ENCODE results near the gene SPAG17.

The SPAG17 gene

DNA sequence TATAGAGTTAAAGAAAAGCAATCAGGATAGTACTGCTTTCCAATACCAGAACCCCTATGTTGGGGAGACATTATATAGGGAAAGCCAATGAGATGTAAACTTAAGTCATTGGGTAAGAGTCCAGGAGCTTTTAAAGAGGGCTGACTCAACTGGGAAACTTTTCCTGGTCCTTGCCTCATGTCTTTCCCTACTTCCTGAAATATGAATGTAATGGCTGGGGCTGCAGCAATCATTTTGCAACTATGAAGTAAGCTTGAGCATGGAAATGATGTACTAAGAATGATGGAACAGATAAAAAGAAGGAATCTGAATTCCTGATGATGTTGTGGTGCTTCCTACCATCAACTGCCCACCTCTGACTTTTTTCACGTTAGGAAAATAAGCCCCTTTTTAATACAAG lies 199.8 kb downstream of the SPAG17 start:
- Histone ChIP-seq H3K27ac (no peak overlapping the region), H3K27me3 (no peaks in the 10 kb centered on the region), H3K4me1 (no peaks in the 10 kb centered on the region), H3K9me3 (no peaks in the 10 kb centered on the region), H3K4me3 (no peak overlapping the region), H3K36me3 (no peaks in the 10 kb centered on the region)
- TF ChIP-seq CTCF (IDR thresholded peaks at IDR 0.05): no peak
- intact Hi-C loops (cut with DNase I; ENCODE audit: low total_unique reads): no loop called here
- DNase-seq: no peak

GRCh38 chr1:117981455-117982192 lies 203.4 kb downstream of the SPAG17 start:
- H3K9me3 ChIP-seq: no peaks in the 10 kb centered on the region
- H3K27me3 ChIP-seq: no peaks in the 10 kb centered on the region
- no peak for TF ChIP-seq CTCF (IDR thresholded peaks at IDR 0.05)
- H3K27ac ChIP-seq: no peak overlapping the region
- no peaks in the 10 kb centered on the region for H3K36me3 ChIP-seq
- H3K4me1 ChIP-seq: no peaks in the 10 kb centered on the region
- no peak for DNase-seq
- H3K4me3 ChIP-seq: no peak overlapping the region
- intact Hi-C loops (cut with DNase I; ENCODE audit: low total_unique reads): no loop called here

GRCh38 chr1:117976381-117976780 lies 208.6 kb downstream of the SPAG17 start:
- no peak for TF ChIP-seq CTCF (IDR thresholded peaks at IDR 0.05)
- intact Hi-C loops (cut with DNase I; ENCODE audit: low total_unique reads): no loop called here
- DNase-seq: no peak
- Histone ChIP-seq H3K36me3 (no peaks in the 10 kb centered on the region), H3K4me1 (no peaks in the 10 kb centered on the region), H3K27me3 (no peaks in the 10 kb centered on the region), H3K9me3 (no peaks in the 10 kb centered on the region), H3K27ac (no peak overlapping the region), H3K4me3 (no peak overlapping the region)

GRCh38 chr1:117971777-117972176 lies 213.3 kb downstream of the SPAG17 start:
- no peak for TF ChIP-seq CTCF (IDR thresholded peaks at IDR 0.05)
- intact Hi-C loops (cut with DNase I; ENCODE audit: low total_unique reads): no loop called here
- Histone ChIP-seq H3K36me3 (no peaks in the 10 kb centered on the region), H3K9me3 (no peaks in the 10 kb centered on the region), H3K27me3 (no peaks in the 10 kb centered on the region), H3K27ac (no peak overlapping the region), H3K4me3 (no peak overlapping the region), H3K4me1 (peaks cover 0 to 3% (median 0%) of the 10 kb centered on the region in 4 donors)
- DNase-seq: no peak

DNA sequence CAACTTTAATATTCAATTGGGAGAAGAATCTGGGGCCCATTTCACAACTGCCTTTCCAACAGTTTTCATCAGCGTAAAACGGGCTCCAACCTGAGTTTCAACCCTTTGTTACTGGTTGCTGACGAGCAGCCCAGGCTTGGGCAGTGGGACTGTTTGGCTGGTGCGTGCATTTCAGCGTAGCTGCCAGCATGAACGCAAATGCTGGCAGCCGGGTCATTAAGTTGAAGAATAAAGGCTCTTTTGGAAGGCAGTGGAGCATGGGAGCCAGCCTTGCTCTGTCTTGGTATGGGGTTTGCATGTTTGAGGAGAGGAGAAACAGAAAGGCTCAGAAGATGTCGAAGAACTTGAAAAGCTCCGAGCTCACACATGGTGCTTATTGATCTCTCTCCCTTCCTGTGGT lies 214.8 kb downstream of the SPAG17 start:
- Histone ChIP-seq H3K9me3 (no peaks in the 10 kb centered on the region), H3K27me3 (no peaks in the 10 kb centered on the region), H3K27ac (no peak overlapping the region), H3K36me3 (no peaks in the 10 kb centered on the region), H3K4me3 (no peak overlapping the region), H3K4me1 (peaks cover 0 to 3% (median 0%) of the 10 kb centered on the region in 4 donors)
- intact Hi-C loops (cut with DNase I; ENCODE audit: low total_unique reads): no loop called here
- no peak for TF ChIP-seq CTCF (IDR thresholded peaks at IDR 0.05)
- DNase-seq: no peak
